GM23338 (cell line): ENCODE measurements around the gene ERC2. TPM values are rescaled to one million over a fixed set of nuclear protein-coding genes. Genes with fewer than 3 reads are reported as not detected.

ENCODE experiments used
- ATAC-seq: fragments of 200-7000 bp; cut with Tn5 transposase; 3 replicates; pipeline ENCODE4 v1.9.1; 2020
- DNase-seq: peaks from one replicate; pipeline ENCODE4 v3.0.0-alpha.2; 2015; ENCODE audit warnings: low spot score
- H2AFZ ChIP-seq: fragments of 200-600 bp; sonication (generic); 2 replicates; pipeline ENCODE4 v1.8.0; 2016; ENCODE audit warnings: antibody characterized with exemption, mild to moderate bottlenecking, moderate library complexity
- H3F3A ChIP-seq: fragments of 200-600 bp; sonication (generic); replicated peaks from 2 replicates; pipeline ENCODE4 v1.8.0; 2017; ENCODE audit warnings: antibody characterized with exemption, mixed run types, low read depth
- H3K27ac ChIP-seq: fragments of 200-600 bp; sonication (generic); 2 replicates; pipeline ENCODE4 v1.6.1; 2016; ENCODE audit warnings: low read depth
- H3K27me3 ChIP-seq: fragments of 200-600 bp; sonication (generic); 2 replicates; pipeline ENCODE4 v1.8.0; 2016; ENCODE audit warnings: mild to moderate bottlenecking, mixed run types, moderate library complexity; ENCODE audit not compliant: insufficient read depth
- H3K36me3 ChIP-seq: fragments of 200-600 bp; sonication (generic); 2 replicates; pipeline ENCODE4 v1.8.0; 2016; ENCODE audit warnings: mild to moderate bottlenecking; ENCODE audit not compliant: insufficient read depth
- H3K4me1 ChIP-seq: fragments of 200-600 bp; sonication (generic); 2 replicates; pipeline ENCODE4 v1.8.0; 2016; ENCODE audit warnings: mild to moderate bottlenecking, moderate library complexity; ENCODE audit not compliant: insufficient read depth
- H3K4me2 ChIP-seq: fragments of 200-600 bp; sonication (generic); 2 replicates; pipeline ENCODE4 v1.7.1; 2017; ENCODE audit warnings: mixed run types
- H3K4me3 ChIP-seq: fragments of 200-600 bp; sonication (generic); 2 replicates; pipeline ENCODE4 v1.6.1; 2016; ENCODE audit warnings: mixed run types
- H3K79me2 ChIP-seq: fragments of 200-600 bp; sonication (generic); replicated peaks from 2 replicates; pipeline ENCODE4 v1.8.0; 2017; ENCODE audit warnings: mild to moderate bottlenecking; ENCODE audit not compliant: insufficient read depth
- H3K9me2 ChIP-seq: fragments of 200-600 bp; sonication (generic); 2 replicates; pipeline ENCODE4 v1.8.0; 2017; ENCODE audit not compliant: insufficient read depth
- H4K20me1 ChIP-seq: fragments of 200-600 bp; sonication (generic); replicated peaks from 2 replicates; pipeline ENCODE4 v1.8.0; 2017; ENCODE audit warnings: mild to moderate bottlenecking; ENCODE audit not compliant: insufficient read depth
- H3K27ac Mint-ChIP-seq: 2 replicates; pipeline ENCODE4 v1.8.0; 2020; ENCODE audit warnings: inconsistent platforms, mild to moderate bottlenecking, moderate library complexity, mixed read lengths
- H3K27me3 Mint-ChIP-seq: 3 replicates; pipeline ENCODE4 v1.8.0; 2022; ENCODE audit warnings: low read depth, mild to moderate bottlenecking, moderate library complexity, mixed read lengths, inconsistent platforms; ENCODE audit not compliant: insufficient read depth, poor library complexity
- H3K36me3 Mint-ChIP-seq: 3 replicates; pipeline ENCODE4 v1.8.0; 2021; ENCODE audit warnings: low read depth, mild to moderate bottlenecking, inconsistent platforms, moderate library complexity, mixed read lengths
- H3K4me1 Mint-ChIP-seq: 3 replicates; pipeline ENCODE4 v1.8.0; 2020; ENCODE audit warnings: mild to moderate bottlenecking, inconsistent platforms, mixed read lengths
- H3K4me3 Mint-ChIP-seq: 3 replicates; pipeline ENCODE4 v1.8.0; 2021; ENCODE audit warnings: moderate library complexity, mild to moderate bottlenecking, inconsistent platforms, mixed read lengths
- H3K9me3 Mint-ChIP-seq: 3 replicates; pipeline ENCODE4 v1.8.0; 2020; ENCODE audit warnings: moderate library complexity, mild to moderate bottlenecking, inconsistent platforms, mixed read lengths
- CREB1 ChIP-seq: fragments of 250-450 bp; sonication (Bioruptor Pico); IDR thresholded peaks from 2 replicates; pipeline ENCODE4 v1.5.0; 2020; ENCODE audit warnings: low read depth, mild to moderate bottlenecking, moderate library complexity
- EZH2 ChIP-seq: fragments of 200-600 bp; sonication (generic); IDR thresholded peaks from one replicate; pipeline ENCODE4 v1.8.0; 2017; ENCODE audit warnings: antibody characterized with exemption, mild to moderate bottlenecking, low read depth; ENCODE audit not compliant: unreplicated experiment
- EZH2phosphoT487 ChIP-seq: fragments of 200-600 bp; sonication (generic); IDR thresholded peaks from one replicate; pipeline ENCODE4 v1.8.1; 2018; ENCODE audit warnings: antibody characterized with exemption; ENCODE audit not compliant: unreplicated experiment
- JUNB ChIP-seq: IDR thresholded peaks from one replicate; pipeline ENCODE4 v1.6.1; 2016; ENCODE audit warnings: antibody characterized with exemption; ENCODE audit not compliant: unreplicated experiment
- NANOG ChIP-seq: IDR thresholded peaks from 2 replicates; pipeline ENCODE4 v1.6.1; 2016; ENCODE audit warnings: antibody characterized with exemption, borderline replicate concordance
- POLR2AphosphoS5 ChIP-seq: IDR thresholded peaks from 2 replicates; pipeline ENCODE4 v1.6.1; 2016; ENCODE audit warnings: antibody characterized with exemption, low read depth
- STAT1 ChIP-seq: IDR thresholded peaks from one replicate; pipeline ENCODE4 v1.6.1; 2016; ENCODE audit warnings: antibody characterized with exemption; ENCODE audit not compliant: unreplicated experiment
- ZNF114 ChIP-seq: fragments of 250-450 bp; sonication (Bioruptor Pico); IDR thresholded peaks from 2 replicates; pipeline ENCODE4 v1.5.0; 2020; ENCODE audit warnings: mild to moderate bottlenecking, moderate library complexity
- ZNF331 ChIP-seq: fragments of 250-450 bp; sonication (Bioruptor Pico); IDR thresholded peaks from 2 replicates; pipeline ENCODE4 v1.5.0; 2020; ENCODE audit warnings: low read depth, mild to moderate bottlenecking, moderate library complexity
- polyA plus RNA-seq: library from polyadenylated mRNA; unstranded; fragments of >200 nt; fragmentation: Nextera tagmentation; extraction: Ambion mirVana; gene quantifications from 2 replicates; pipeline ENCODE4 v1.2.1, GENCODE V29; 2016
- total RNA-seq: library from RNA; depleted of rRNA; stranded (reverse); fragments of >200 nt; shearing (Covaris generic); gene quantifications from 2 replicates; pipeline ENCODE4 v1.2.3, GENCODE V29; 2014
- TF ChIP-seq, protein P1 (sequence below): fragments of 250-450 bp; sonication (Bioruptor Pico); IDR thresholded peaks from 2 replicates; pipeline ENCODE4 v1.5.0; 2020; ENCODE audit warnings: mild to moderate bottlenecking, moderate library complexity
- TF ChIP-seq, protein P2 (sequence below): IDR thresholded peaks from one replicate; pipeline ENCODE4 v1.6.1; 2018; ENCODE audit warnings: antibody characterized with exemption; ENCODE audit not compliant: unreplicated experiment
- TF ChIP-seq, protein P3 (sequence below): IDR thresholded peaks from 2 replicates; pipeline ENCODE4 v1.6.1; 2016; ENCODE audit warnings: antibody characterized with exemption

ERC2 gene
- total and polyA plus RNA-seq, 2 experiments from 2014 or later = 11.8 to 13.7 TPM

DNA sequence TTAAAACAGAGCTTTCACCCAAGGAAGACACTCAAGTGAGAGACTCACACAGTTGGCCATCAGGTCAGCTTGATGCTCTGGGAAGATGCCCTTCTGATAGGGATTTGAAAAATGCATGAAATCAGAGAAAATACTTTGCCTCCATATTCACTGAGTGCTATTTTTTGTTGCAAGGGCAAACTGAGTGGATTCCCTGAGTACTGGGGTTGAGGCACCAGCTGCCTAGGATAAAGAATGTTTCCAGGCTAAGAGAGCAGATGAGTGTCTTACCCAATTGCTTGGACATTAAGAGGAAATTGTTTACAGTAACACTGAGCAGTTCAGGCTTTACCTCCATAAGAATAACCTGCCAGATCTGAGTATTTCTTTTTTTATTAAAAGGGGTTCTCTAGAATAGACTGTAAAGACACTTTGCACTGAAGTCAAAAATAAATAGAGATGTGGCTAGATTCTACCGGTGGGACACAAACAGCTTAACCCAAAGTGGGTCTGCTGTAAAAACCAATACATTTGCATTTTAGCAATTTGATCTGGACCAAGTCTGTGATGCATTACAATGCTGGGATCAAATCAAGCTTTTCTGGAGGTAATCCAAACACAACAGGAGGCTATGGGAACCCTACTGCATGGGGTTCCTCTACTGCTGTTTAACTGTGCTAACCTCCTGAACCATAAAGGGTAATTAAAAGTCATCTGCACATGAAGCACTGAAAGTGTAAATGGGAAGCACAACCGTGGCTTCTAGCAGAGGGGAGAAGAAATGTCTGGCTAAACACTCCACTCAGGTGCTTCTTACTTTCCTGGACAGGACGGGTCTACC lies 742.4 kb downstream of the ERC2 start:
- H3K4me3 ChIP-seq = no peak overlapping the region
- H3K4me1 Mint-ChIP-seq = peaks cover 39% of the 10 kb centered on the region
- H3K4me1 ChIP-seq = peaks cover 16% of the 10 kb centered on the region; the same call in 1 of the 2 replicates
- ATAC-seq (no peak), DNase-seq (no peak)
- H3K9me3 Mint-ChIP-seq = no peaks in the 10 kb centered on the region
- no peaks in the 10 kb centered on the region for H3F3A ChIP-seq
- no peaks in the 10 kb centered on the region for H3K36me3 Mint-ChIP-seq
- TF ChIP-seq JUNB = no peak
- TF ChIP-seq POLR2AphosphoS5 = no peak
- TF ChIP-seq, protein P1, sequence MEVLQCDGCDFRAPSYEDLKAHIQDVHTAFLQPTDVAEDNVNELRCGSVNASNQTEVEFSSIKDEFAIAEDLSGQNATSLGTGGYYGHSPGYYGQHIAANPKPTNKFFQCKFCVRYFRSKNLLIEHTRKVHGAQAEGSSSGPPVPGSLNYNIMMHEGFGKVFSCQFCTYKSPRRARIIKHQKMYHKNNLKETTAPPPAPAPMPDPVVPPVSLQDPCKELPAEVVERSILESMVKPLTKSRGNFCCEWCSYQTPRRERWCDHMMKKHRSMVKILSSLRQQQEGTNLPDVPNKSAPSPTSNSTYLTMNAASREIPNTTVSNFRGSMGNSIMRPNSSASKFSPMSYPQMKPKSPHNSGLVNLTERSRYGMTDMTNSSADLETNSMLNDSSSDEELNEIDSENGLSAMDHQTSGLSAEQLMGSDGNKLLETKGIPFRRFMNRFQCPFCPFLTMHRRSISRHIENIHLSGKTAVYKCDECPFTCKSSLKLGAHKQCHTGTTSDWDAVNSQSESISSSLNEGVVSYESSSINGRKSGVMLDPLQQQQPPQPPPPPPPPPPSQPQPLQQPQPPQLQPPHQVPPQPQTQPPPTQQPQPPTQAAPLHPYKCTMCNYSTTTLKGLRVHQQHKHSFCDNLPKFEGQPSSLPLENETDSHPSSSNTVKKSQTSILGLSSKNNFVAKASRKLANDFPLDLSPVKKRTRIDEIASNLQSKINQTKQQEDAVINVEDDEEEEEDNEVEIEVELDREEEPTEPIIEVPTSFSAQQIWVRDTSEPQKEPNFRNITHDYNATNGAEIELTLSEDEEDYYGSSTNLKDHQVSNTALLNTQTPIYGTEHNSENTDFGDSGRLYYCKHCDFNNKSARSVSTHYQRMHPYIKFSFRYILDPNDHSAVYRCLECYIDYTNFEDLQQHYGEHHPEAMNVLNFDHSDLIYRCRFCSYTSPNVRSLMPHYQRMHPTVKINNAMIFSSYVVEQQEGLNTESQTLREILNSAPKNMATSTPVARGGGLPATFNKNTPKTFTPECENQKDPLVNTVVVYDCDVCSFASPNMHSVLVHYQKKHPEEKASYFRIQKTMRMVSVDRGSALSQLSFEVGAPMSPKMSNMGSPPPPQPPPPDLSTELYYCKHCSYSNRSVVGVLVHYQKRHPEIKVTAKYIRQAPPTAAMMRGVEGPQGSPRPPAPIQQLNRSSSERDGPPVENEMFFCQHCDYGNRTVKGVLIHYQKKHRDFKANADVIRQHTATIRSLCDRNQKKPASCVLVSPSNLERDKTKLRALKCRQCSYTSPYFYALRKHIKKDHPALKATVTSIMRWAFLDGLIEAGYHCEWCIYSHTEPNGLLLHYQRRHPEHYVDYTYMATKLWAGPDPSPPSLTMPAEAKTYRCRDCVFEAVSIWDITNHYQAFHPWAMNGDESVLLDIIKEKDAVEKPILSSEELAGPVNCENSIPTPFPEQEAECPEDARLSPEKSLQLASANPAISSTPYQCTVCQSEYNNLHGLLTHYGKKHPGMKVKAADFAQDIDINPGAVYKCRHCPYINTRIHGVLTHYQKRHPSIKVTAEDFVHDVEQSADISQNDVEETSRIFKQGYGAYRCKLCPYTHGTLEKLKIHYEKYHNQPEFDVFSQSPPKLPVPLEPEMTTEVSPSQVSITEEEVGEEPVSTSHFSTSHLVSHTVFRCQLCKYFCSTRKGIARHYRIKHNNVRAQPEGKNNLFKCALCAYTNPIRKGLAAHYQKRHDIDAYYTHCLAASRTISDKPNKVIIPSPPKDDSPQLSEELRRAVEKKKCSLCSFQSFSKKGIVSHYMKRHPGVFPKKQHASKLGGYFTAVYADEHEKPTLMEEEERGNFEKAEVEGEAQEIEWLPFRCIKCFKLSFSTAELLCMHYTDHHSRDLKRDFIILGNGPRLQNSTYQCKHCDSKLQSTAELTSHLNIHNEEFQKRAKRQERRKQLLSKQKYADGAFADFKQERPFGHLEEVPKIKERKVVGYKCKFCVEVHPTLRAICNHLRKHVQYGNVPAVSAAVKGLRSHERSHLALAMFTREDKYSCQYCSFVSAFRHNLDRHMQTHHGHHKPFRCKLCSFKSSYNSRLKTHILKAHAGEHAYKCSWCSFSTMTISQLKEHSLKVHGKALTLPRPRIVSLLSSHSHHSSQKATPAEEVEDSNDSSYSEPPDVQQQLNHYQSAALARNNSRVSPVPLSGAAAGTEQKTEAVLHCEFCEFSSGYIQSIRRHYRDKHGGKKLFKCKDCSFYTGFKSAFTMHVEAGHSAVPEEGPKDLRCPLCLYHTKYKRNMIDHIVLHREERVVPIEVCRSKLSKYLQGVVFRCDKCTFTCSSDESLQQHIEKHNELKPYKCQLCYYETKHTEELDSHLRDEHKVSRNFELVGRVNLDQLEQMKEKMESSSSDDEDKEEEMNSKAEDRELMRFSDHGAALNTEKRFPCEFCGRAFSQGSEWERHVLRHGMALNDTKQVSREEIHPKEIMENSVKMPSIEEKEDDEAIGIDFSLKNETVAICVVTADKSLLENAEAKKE (CRISPR knock-in tag) = no peak
- TF ChIP-seq EZH2 = no peak
- TF ChIP-seq STAT1 = no peak
- TF ChIP-seq, protein P2, sequence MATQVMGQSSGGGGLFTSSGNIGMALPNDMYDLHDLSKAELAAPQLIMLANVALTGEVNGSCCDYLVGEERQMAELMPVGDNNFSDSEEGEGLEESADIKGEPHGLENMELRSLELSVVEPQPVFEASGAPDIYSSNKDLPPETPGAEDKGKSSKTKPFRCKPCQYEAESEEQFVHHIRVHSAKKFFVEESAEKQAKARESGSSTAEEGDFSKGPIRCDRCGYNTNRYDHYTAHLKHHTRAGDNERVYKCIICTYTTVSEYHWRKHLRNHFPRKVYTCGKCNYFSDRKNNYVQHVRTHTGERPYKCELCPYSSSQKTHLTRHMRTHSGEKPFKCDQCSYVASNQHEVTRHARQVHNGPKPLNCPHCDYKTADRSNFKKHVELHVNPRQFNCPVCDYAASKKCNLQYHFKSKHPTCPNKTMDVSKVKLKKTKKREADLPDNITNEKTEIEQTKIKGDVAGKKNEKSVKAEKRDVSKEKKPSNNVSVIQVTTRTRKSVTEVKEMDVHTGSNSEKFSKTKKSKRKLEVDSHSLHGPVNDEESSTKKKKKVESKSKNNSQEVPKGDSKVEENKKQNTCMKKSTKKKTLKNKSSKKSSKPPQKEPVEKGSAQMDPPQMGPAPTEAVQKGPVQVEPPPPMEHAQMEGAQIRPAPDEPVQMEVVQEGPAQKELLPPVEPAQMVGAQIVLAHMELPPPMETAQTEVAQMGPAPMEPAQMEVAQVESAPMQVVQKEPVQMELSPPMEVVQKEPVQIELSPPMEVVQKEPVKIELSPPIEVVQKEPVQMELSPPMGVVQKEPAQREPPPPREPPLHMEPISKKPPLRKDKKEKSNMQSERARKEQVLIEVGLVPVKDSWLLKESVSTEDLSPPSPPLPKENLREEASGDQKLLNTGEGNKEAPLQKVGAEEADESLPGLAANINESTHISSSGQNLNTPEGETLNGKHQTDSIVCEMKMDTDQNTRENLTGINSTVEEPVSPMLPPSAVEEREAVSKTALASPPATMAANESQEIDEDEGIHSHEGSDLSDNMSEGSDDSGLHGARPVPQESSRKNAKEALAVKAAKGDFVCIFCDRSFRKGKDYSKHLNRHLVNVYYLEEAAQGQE = no peak
- no peak for TF ChIP-seq ZNF331
- TF ChIP-seq EZH2phosphoT487 = no peak
- TF ChIP-seq, protein P3, sequence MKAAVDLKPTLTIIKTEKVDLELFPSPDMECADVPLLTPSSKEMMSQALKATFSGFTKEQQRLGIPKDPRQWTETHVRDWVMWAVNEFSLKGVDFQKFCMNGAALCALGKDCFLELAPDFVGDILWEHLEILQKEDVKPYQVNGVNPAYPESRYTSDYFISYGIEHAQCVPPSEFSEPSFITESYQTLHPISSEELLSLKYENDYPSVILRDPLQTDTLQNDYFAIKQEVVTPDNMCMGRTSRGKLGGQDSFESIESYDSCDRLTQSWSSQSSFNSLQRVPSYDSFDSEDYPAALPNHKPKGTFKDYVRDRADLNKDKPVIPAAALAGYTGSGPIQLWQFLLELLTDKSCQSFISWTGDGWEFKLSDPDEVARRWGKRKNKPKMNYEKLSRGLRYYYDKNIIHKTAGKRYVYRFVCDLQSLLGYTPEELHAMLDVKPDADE = no peak
- TF ChIP-seq CREB1 (CRISPR knock-in tag) = no peak
- TF ChIP-seq NANOG = no peak
- no peak for TF ChIP-seq ZNF114 (CRISPR knock-in tag)
- no peak overlapping the region for H3K27ac Mint-ChIP-seq
- no peak overlapping the region for H3K4me2 ChIP-seq
- H3K36me3 ChIP-seq = no peaks in the 10 kb centered on the region
- no peak overlapping the region for H3K4me3 Mint-ChIP-seq
- H2AFZ ChIP-seq = no peak overlapping the region
- H4K20me1 ChIP-seq = no peaks in the 10 kb centered on the region
- no peaks in the 10 kb centered on the region for H3K9me2 ChIP-seq
- no peaks in the 10 kb centered on the region for H3K79me2 ChIP-seq
- no peak overlapping the region for H3K27ac ChIP-seq
- H3K27me3 ChIP-seq = no peaks in the 10 kb centered on the region
- H3K27me3 Mint-ChIP-seq = no peaks in the 10 kb centered on the region
